H1 (cell line): Measurements from ENCODE around the gene KANSL1. TPM values are rescaled to one million over a fixed set of nuclear protein-coding genes. Genes with fewer than 3 reads are reported as not detected.

Source experiments
- CTCF ChIA-PET: fragments of 300-600 bp; sonication (Branson Sonifier 250); formaldehyde crosslinking; loops from one replicate; lab custom pipeline; 2021; ENCODE audit not compliant: partially characterized antibody; lab: Charles Lee
- POLR2A ChIA-PET: fragments of 300-600 bp; sonication (Branson Sonifier 250); formaldehyde crosslinking; loops from one replicate; lab custom pipeline; 2021; ENCODE audit warnings: inconsistent platforms; ENCODE audit not compliant: partially characterized antibody; lab: Charles Lee
- DNase-seq, 2 experiments: peaks; one replicate each; pipeline versions ENCODE4 v3.0.0 to v3.0.0-alpha.2; 2010 to 2022; ENCODE audit warnings: low spot score in 2 of 2, low read depth in 1 of 2, mixed read lengths in 1 of 2
- FAIRE-seq: peaks from 2 replicates; lab custom pipeline; 2011; peaks lifted over from hg19 to GRCh38; lab: Jason Lieb, UNC
- H2AFZ ChIP-seq: 2 replicates; pipeline ENCODE4 v1.8.1; 2012; ENCODE audit warnings: low read length, inconsistent platforms
- H2AK5ac ChIP-seq: 2 replicates; pipeline ENCODE4 v1.6.1; 2013; ENCODE audit warnings: low read depth, low read length
- H2BK120ac ChIP-seq: replicated peaks from 2 replicates; pipeline ENCODE3; 2013; ENCODE audit warnings: low read depth, low read length, inconsistent platforms
- H2BK12ac ChIP-seq: 2 replicates; pipeline ENCODE4 v1.6.1; 2013; ENCODE audit warnings: low read depth, low read length
- H2BK15ac ChIP-seq: 2 replicates; pipeline ENCODE4 v1.6.1; 2013; ENCODE audit warnings: low read length
- H2BK20ac ChIP-seq: 2 replicates; pipeline ENCODE4 v1.6.1; 2013; ENCODE audit warnings: low read length
- H2BK5ac ChIP-seq: 2 replicates; pipeline ENCODE4 v1.6.1; 2013; ENCODE audit warnings: low read depth, low read length
- H3K14ac ChIP-seq: 2 replicates; pipeline ENCODE4 v1.6.1; 2013; ENCODE audit warnings: inconsistent platforms; ENCODE audit not compliant: insufficient read length
- H3K18ac ChIP-seq: 2 replicates; pipeline ENCODE4 v1.6.1; 2013; ENCODE audit warnings: low read length; ENCODE audit errors: extremely low read depth
- H3K23ac ChIP-seq: 2 replicates; pipeline ENCODE4 v1.6.1; 2013; ENCODE audit warnings: inconsistent platforms; ENCODE audit not compliant: insufficient read length
- H3K23me2 ChIP-seq: 2 replicates; pipeline ENCODE4 v1.6.1; 2013; ENCODE audit warnings: low read depth, low read length
- H3K27ac ChIP-seq: 2 replicates; pipeline ENCODE4 v1.6.1; 2011; ENCODE audit warnings: low read depth, low read length, inconsistent platforms
- H3K27me3 ChIP-seq, 4 experiments: replicated peaks in 1 of 4; 1 replicate in 1 of 4; 2 replicates in 3 of 4; pipeline versions ENCODE4 v1.6.1 to v1.8.1; 2011 to 2013; ENCODE audit warnings: low read length in 3 of 4, mild to moderate bottlenecking in 3 of 4, inconsistent platforms in 2 of 4, mixed read lengths in 2 of 4, moderate library complexity in 1 of 4; ENCODE audit not compliant: control insufficient read depth in 3 of 4, insufficient read depth in 3 of 4; ENCODE audit errors: extremely low read depth in 1 of 4
- H3K36me3 ChIP-seq, 4 experiments: 2 replicates each; pipeline versions ENCODE4 v1.6.1 to v1.8.1; 2011 to 2013; ENCODE audit warnings: mild to moderate bottlenecking in 4 of 4, low read length in 3 of 4, moderate library complexity in 2 of 4, control low read depth in 1 of 4, inconsistent platforms in 1 of 4; ENCODE audit not compliant: insufficient read depth in 4 of 4, control insufficient read depth in 2 of 4
- H3K4ac ChIP-seq: replicated peaks from 2 replicates; pipeline ENCODE3; 2013; ENCODE audit warnings: low read length, low read depth, mixed read lengths, inconsistent platforms; ENCODE audit not compliant: insufficient read length
- H3K4me1 ChIP-seq, 4 experiments: replicated peaks in 1 of 4; 1 replicate in 1 of 4; 2 replicates in 3 of 4; pipeline versions ENCODE4 v1.6.1 to v1.8.1; 2011 to 2013; ENCODE audit warnings: low read length in 3 of 4, inconsistent platforms in 2 of 4, mixed read lengths in 1 of 4; ENCODE audit not compliant: insufficient read depth in 4 of 4, control insufficient read depth in 3 of 4
- H3K4me2 ChIP-seq, 2 experiments: 2 replicates each; pipeline versions ENCODE4 v1.6.1 to v1.8.1; 2011 to 2013; ENCODE audit warnings: low read depth in 2 of 2, low read length in 2 of 2, control low read depth in 1 of 2, inconsistent platforms in 1 of 2, mild to moderate bottlenecking in 1 of 2; ENCODE audit not compliant: insufficient read depth in 1 of 2
- H3K4me3 ChIP-seq, 4 experiments: fragments of 200-600, 300-600 bp in 1 of 4; sonication (generic), shearing (Covaris generic), sonication (Bioruptor Twin) in 1 of 4; 2 replicates each; pipeline versions ENCODE4 v1.5.1 to v1.8.1; 2011 to 2016; ENCODE audit warnings: low read length in 4 of 4, low read depth in 3 of 4, control low read depth in 2 of 4, inconsistent platforms in 2 of 4, mild to moderate bottlenecking in 2 of 4, mixed read lengths in 1 of 4, moderate library complexity in 1 of 4; ENCODE audit not compliant: insufficient read depth in 2 of 4; ENCODE audit errors: extremely low read depth in 1 of 4
- H3K56ac ChIP-seq: replicated peaks from 2 replicates; pipeline ENCODE3; 2013; ENCODE audit warnings: low read depth, mild to moderate bottlenecking, mixed read lengths, low read length, inconsistent platforms; ENCODE audit not compliant: insufficient read length
- H3K79me1 ChIP-seq: 2 replicates; pipeline ENCODE4 v1.6.1; 2013; ENCODE audit warnings: low read depth, low read length, control low read depth
- H3K79me2 ChIP-seq, 2 experiments: 2 replicates each; pipeline versions ENCODE4 v1.6.1 to v1.8.1; 2012 to 2013; ENCODE audit warnings: low read length in 2 of 2, mild to moderate bottlenecking in 2 of 2, inconsistent platforms in 1 of 2; ENCODE audit not compliant: insufficient read depth in 2 of 2, control insufficient read depth in 1 of 2
- H3K9ac ChIP-seq, 4 experiments: replicated peaks in 1 of 4; 1 replicate in 1 of 4; 2 replicates in 3 of 4; pipeline versions ENCODE4 v1.6.1 to v1.8.1; 2011 to 2013; ENCODE audit warnings: low read depth in 3 of 4, low read length in 3 of 4, control low read depth in 2 of 4, mild to moderate bottlenecking in 2 of 4, moderate library complexity in 2 of 4, inconsistent platforms in 1 of 4; ENCODE audit errors: extremely low read depth in 1 of 4
- H3K9me3 ChIP-seq, 2 experiments: 2 replicates each; pipeline versions ENCODE4 v1.6.1 to v1.8.1; 2012 to 2013; ENCODE audit warnings: mild to moderate bottlenecking in 2 of 2, moderate library complexity in 2 of 2, control low read depth in 1 of 2, inconsistent platforms in 1 of 2, low read depth in 1 of 2, low read length in 1 of 2, mixed read lengths in 1 of 2; ENCODE audit not compliant: insufficient read depth in 2 of 2
- H4K20me1 ChIP-seq, 2 experiments: replicated peaks in 1 of 2; 2 replicates each; pipeline versions ENCODE3 to v1.8.1; 2011 to 2013; ENCODE audit warnings: inconsistent platforms in 2 of 2, low read length in 2 of 2, mild to moderate bottlenecking in 1 of 2; ENCODE audit not compliant: insufficient read depth in 2 of 2, control insufficient read depth in 1 of 2
- H4K5ac ChIP-seq: 2 replicates; pipeline ENCODE4 v1.6.1; 2013; ENCODE audit warnings: low read length, low read depth, mixed read lengths, inconsistent platforms; ENCODE audit not compliant: insufficient read length
- H4K8ac ChIP-seq: 2 replicates; pipeline ENCODE4 v1.8.0; 2013; ENCODE audit warnings: mild to moderate bottlenecking, moderate library complexity, low read length, inconsistent platforms; ENCODE audit not compliant: insufficient read depth; ENCODE audit errors: extremely low read depth
- H4K91ac ChIP-seq: replicated peaks from 2 replicates; pipeline ENCODE3; 2013; ENCODE audit warnings: low read length, mixed read lengths, inconsistent platforms; ENCODE audit not compliant: insufficient read length
- BCL11A ChIP-seq, 2 experiments: IDR thresholded peaks; one replicate each; pipeline ENCODE4 v1.6.1; 2011; ENCODE audit warnings: low read depth in 2 of 2, low read length in 2 of 2, mild to moderate bottlenecking in 2 of 2
- CHD2 ChIP-seq: IDR thresholded peaks from 2 replicates; pipeline ENCODE4 v1.6.1; 2012; ENCODE audit warnings: low read length, improper control_type of control experiment
- EGR1 ChIP-seq: IDR thresholded peaks from 2 replicates; pipeline ENCODE4 v1.6.1; 2011; ENCODE audit warnings: low read depth, low read length, borderline replicate concordance
- EP300 ChIP-seq, 2 experiments: IDR thresholded peaks; 1 replicate in 1 of 2; 2 replicates in 1 of 2; pipeline ENCODE4 v1.6.1; 2011 to 2012; ENCODE audit warnings: low read depth in 2 of 2, low read length in 2 of 2, mild to moderate bottlenecking in 2 of 2, borderline replicate concordance in 1 of 2, inconsistent platforms in 1 of 2, moderate library complexity in 1 of 2
- GTF2F1 ChIP-seq: IDR thresholded peaks from 2 replicates; pipeline ENCODE4 v1.6.1; 2012; ENCODE audit warnings: low read depth, low read length, improper control_type of control experiment, borderline replicate concordance
- HDAC6 ChIP-seq: IDR thresholded peaks from one replicate; pipeline ENCODE4 v1.7.1; 2012; ENCODE audit warnings: low read depth, mild to moderate bottlenecking, inconsistent platforms, low read length, moderate library complexity
- JUN ChIP-seq: IDR thresholded peaks from 2 replicates; pipeline ENCODE4 v1.6.1; 2011; ENCODE audit warnings: low read depth, mild to moderate bottlenecking, improper control_type of control experiment, low read length
- RBBP5 ChIP-seq: IDR thresholded peaks from 2 replicates; pipeline ENCODE4 v1.7.1; 2012; ENCODE audit warnings: low read depth, mild to moderate bottlenecking, inconsistent platforms, low read length, moderate library complexity, borderline replicate concordance
- SP1 ChIP-seq: IDR thresholded peaks from 2 replicates; pipeline ENCODE4 v1.6.1; 2011; ENCODE audit warnings: low read depth, low read length
- WGBS, 2 experiments: shearing (Covaris generic) in 1 of 2; methylation state at CpG; one replicate each; pipeline versions ENCODE4 v1.1.6 to v1.1.7; 2013 to 2015; ENCODE audit warnings: low lambda C conversion rate in 2 of 2, mixed read lengths in 2 of 2, inconsistent platforms in 1 of 2, low coverage in 1 of 2, missing lambda C conversion rate in 1 of 2; ENCODE audit not compliant: insufficient replicate concordance in 2 of 2, insufficient coverage in 1 of 2, insufficient read length in 1 of 2; ENCODE audit errors: extremely low coverage in 1 of 2, missing lambda C conversion rate in 1 of 2; 5-methylcytosine and 5-hydroxymethylcytosine counted together
- polyA plus RNA-seq, 7 experiments: library from polyadenylated mRNA; depleted of rRNA in 3 of 7; stranded (reverse) in 5 of 7; unstranded in 2 of 7; fragments of >200 nt in 5 of 7; fragments of 200-250 nt in 2 of 7; gene quantifications; 1 replicate in 5 of 7; 2 replicates in 1 of 7; 4 replicates in 1 of 7; pipeline versions ENCODE4 v1.2.1 to v1.2.3, GENCODE V29; 2011 to 2013; ENCODE audit warnings: missing spikeins in 2 of 7, mixed read lengths in 2 of 7
- total RNA-seq: library from RNA; stranded (reverse); fragmentation: NEBNext Ultra II Directional; extraction: Animal tissue kit (Norgen Biotek cat#: 25700); gene quantifications from 2 replicates; pipeline ENCODE4 v1.2.1, GENCODE V29; 2021

The KANSL1 gene
- total and polyA plus RNA-seq, 2 of the 8 experiments (the other 6 are each of a cell fraction or from before 2014, with no cell fraction given), result 34.0 to 128 TPM

DNA sequence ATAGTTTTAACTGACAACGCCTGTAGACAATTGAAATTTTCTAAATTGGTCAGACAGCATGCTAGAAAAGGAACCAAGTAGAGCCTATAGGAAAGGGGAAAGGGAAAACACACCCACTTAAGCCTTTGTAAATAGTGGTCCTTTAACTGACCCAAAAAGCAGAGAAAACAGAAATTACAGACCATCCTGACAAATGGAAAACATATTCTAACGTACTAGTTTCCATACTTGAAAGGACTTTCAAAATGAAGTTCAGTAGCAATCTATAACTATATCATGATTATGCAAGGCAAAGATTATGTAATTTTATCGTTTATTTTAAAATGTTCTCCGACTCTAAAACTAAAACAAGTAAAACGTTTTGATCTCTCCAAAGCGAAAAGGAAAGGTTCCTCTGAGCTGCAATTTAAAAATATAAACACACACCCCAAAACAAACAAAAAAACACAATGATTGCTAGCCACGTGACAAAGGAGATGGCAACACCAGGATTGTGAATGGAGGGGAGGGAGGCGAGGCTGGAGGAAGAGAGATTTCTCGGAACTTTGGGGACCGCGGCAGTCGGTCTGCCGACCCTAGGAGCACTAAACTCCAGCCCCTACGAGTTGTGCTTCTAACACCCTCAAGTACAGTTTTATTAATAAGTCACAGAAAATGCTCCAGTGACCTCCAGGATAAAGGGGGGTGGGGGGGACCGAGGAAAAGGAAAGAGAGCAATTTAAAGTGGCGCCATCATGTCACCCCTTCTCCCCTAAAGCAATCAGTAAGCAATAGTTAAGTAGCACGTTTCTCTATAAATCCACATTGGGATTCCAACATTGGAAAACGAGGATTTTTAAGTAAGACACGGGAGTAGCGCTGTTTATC is 1.7 kb downstream of the KANSL1 start:
- peak overlapping the region; percentile 89 for H3K56ac ChIP-seq
- H3K4me1 ChIP-seq, result peaks cover 9 to 22% (median 14%) of the 10 kb centered on the region in 4 experiments; a peak in 6 of 7 replicates
- H3K79me2 ChIP-seq, result peaks cover 52 to 87% of the 10 kb centered on the region in 2 experiments
- H3K27me3 ChIP-seq, result no peaks in the 10 kb centered on the region
- no peak overlapping the region for H2AFZ ChIP-seq
- POLR2A ChIA-PET, result interaction anchor here (0.6 to 3.2 kb wide), 9 partner anchors 8 to 91 kb away, joined by 3 to 39 read pairs (median 6); no protein-coding TSS in a partner anchor
- H3K9me3 ChIP-seq, result no peaks in the 10 kb centered on the region
- H3K23me2 ChIP-seq, result peaks cover 8% of the 10 kb centered on the region; the same call in 1 of the 2 replicates
- peak overlapping the region; percentile 10 for H3K4ac ChIP-seq
- peak overlapping the region; percentile 89 for H2BK5ac ChIP-seq
- no peak overlapping the region for H2AK5ac ChIP-seq
- FAIRE-seq, result peak; percentile 86
- H3K27ac ChIP-seq, result peak overlapping the region; percentile 95
- peak overlapping the region; percentile 95 to 100 (median 96) for H3K9ac ChIP-seq
- peak overlapping the region; percentile 3 for H4K5ac ChIP-seq
- no peak overlapping the region for H2BK15ac ChIP-seq
- H2BK12ac ChIP-seq, result no peak overlapping the region; the same call in 1 of the 2 replicates
- DNase-seq, result no peak
- H2BK20ac ChIP-seq, result no peak overlapping the region
- H3K79me1 ChIP-seq, result peaks cover 6% of the 10 kb centered on the region; the same call in 1 of the 2 replicates
- H4K91ac ChIP-seq, result no peak overlapping the region
- peak overlapping the region; percentile 73 to 88 (median 82) for H3K4me3 ChIP-seq
- CTCF ChIA-PET, result interaction anchor here (3.0 kb wide), 1 partner anchor 20 kb away, joined by 17 read pairs; no protein-coding TSS in a partner anchor
- 2% methylated on average over 20 of the region's 20 CpGs; no CpG with 5 or more reads in 1 of the 2 experiments for WGBS, 2 experiments
- no peak overlapping the region for H2BK120ac ChIP-seq
- peak overlapping the region; percentile 48 for H3K18ac ChIP-seq
- H3K4me2 ChIP-seq, result peak overlapping the region; percentile 64 to 66
- H3K23ac ChIP-seq, result no peak overlapping the region
- H4K8ac ChIP-seq, result no peak overlapping the region
- H3K36me3 ChIP-seq, result no peaks in the 10 kb centered on the region
- peaks cover 28 to 46% of the 10 kb centered on the region in 2 experiments for H4K20me1 ChIP-seq
- H3K14ac ChIP-seq, result no peak overlapping the region
- TF ChIP-seq GTF2F1 (no peak), BCL11A (IDR thresholded peaks at IDR 0.05; ENCODE audit: low read depth in 2 of 2, low read length in 2 of 2) (no peak), JUN (no peak), EP300 (IDR thresholded peaks at IDR 0.05; ENCODE audit: borderline replicate concordance in 1 of 2, low read depth in 2 of 2, low read length in 2 of 2) (no peak), HDAC6 (no peak), RBBP5 (no peak; the same call in 1 of the 2 replicates), CHD2 (no peak), SP1 (no peak), EGR1 (no peak)
